Right lobe of liver (tissue), 6 donors: ENCODE data around the gene NFS1. TPM values are rescaled to one million over a fixed set of nuclear protein-coding genes. Genes with fewer than 3 reads are reported as not detected.
"Not testable (repeated sequence)": the region's sequence is repeated elsewhere in the genome, so short reads cannot be mapped to it uniquely, and the experiment has no call there.

Experiments
- ATAC-seq, 4 donors: fragments of 200-7000 bp; cut with Tn5 transposase; one replicate each; pipeline ENCODE4 v1.9.1; 2020; ENCODE audit warnings: mild to moderate bottlenecking in 4 of 4, moderate library complexity in 4 of 4
- DNase-seq, 3 donors: peaks; one replicate each; pipeline ENCODE4 v3.0.0-alpha.2; 2020
- H3K27ac ChIP-seq, 3 donors: fragments of 200-600 bp; one replicate each; pipeline ENCODE4 v1.8.0; 2022
- H3K27me3 ChIP-seq, 2 donors: fragments of 200-600 bp; one replicate each; pipeline ENCODE4 v1.8.0; 2022
- H3K36me3 ChIP-seq, 4 donors: fragments of 200-600 bp; sonication (generic) in 1 of 4; one replicate each; pipeline versions ENCODE4 v1.5.1 to v1.8.0; 2017 to 2022; ENCODE audit warnings: control low read depth in 1 of 4
- H3K4me1 ChIP-seq, 4 donors: fragments of 200-600 bp; sonication (generic) in 1 of 4; one replicate each; pipeline versions ENCODE4 v1.5.1 to v1.8.0; 2017 to 2022; ENCODE audit warnings: control low read depth in 1 of 4
- H3K4me3 ChIP-seq, 3 donors: fragments of 200-600 bp; one replicate each; pipeline ENCODE4 v1.8.0; 2022
- H3K9me3 ChIP-seq, 4 donors: fragments of 200-600 bp; sonication (generic) in 1 of 4; one replicate each; pipeline versions ENCODE4 v1.5.1 to v1.8.0; 2017 to 2022; ENCODE audit warnings: control low read depth in 1 of 4
- CTCF ChIP-seq, 4 donors: fragments of 200-600 bp in 3 of 4; fragments of 450-650 bp in 1 of 4; IDR thresholded peaks; one replicate each; pipeline versions ENCODE4 v1.5.1 to v1.8.0; 2016 to 2022; ENCODE audit warnings: antibody characterized with exemption in 4 of 4, mild to moderate bottlenecking in 2 of 4
- POLR2A ChIP-seq: fragments of 450-650 bp; IDR thresholded peaks from one replicate; pipeline ENCODE4 v1.6.1; 2017; ENCODE audit warnings: antibody characterized with exemption, mild to moderate bottlenecking
- WGBS: methylation state at CpG from one replicate; pipeline ENCODE4 v1.1.6; 2018; ENCODE audit warnings: low coverage, low lambda C conversion rate; ENCODE audit not compliant: insufficient coverage; ENCODE audit errors: missing lambda C conversion rate; 5-methylcytosine and 5-hydroxymethylcytosine counted together
- intact Hi-C, 2 donors: fragments of 100-400 bp; cut with DNase I; formaldehyde crosslinking; loops; one replicate each; pipeline versions ENCODE4 v1.11.2 to v1.14.1; 2022
- long read RNA-seq: library from polyadenylated mRNA; unstranded; transcript quantifications from one replicate; pipeline ENCODE4 v2.0.0, GENCODE V29; 2019
- total RNA-seq, 6 experiments: library from RNA; depleted of rRNA in 2 of 6; stranded (reverse); fragments of >200 nt in 2 of 6; fragmentation: NEBNext Ultra II Directional in 3 of 6; extraction: Animal tissue kit (Norgen Biotek cat#: 25700) in 3 of 6; gene quantifications; one replicate each; pipeline versions ENCODE4 v1.1.0 to v1.2.4, GENCODE V29; 2016 to 2023
- donor health status: DM: no; HTN: yes; CAD: no.
- donor health status: DM: no; HTN: no; CAD: no.
- donor health status: DM: no; HTN: no; CAD: no.
- donor health status: DM: no; HTN: yes; CAD: no.
- donor health status: DM: no; HTN: yes; CAD: no.

NFS1 gene
- total RNA-seq, result 10 to 100 TPM; 30.9 to 63.7 (median 44.3) TPM
- long read RNA-seq, transcript NFS1-203 (13 exons, 3,012 nt), result major isoform, 11 of 13 reads
- long read RNA-seq, partial matches to known transcripts, result 0 of 13 reads
- long read RNA-seq, other reads (novel, unspliced or antisense), result 2 of 13 reads

- intact Hi-C loops, result no loop called here
- TF ChIP-seq CTCF (IDR thresholded peaks at IDR 0.05) (peak; percentile 6 to 37 (median 22)), POLR2A (peak; percentile 59)
- peak within 1 kb of the TSS; percentile 82 to 99 (median 95) for H3K4me3 ChIP-seq
- ATAC-seq, result peak; percentile 88 to 95 (median 93)
- peak within 1 kb of the TSS; percentile 68 to 77 (median 71) for H3K27ac ChIP-seq
- H3K27me3 ChIP-seq, result no peaks in the 10 kb centered on the region
- 0% methylated on average over 16 of the region's 81 CpGs for WGBS
- H3K4me1 ChIP-seq, result peaks cover 0 to 13% (median 6%) of the 10 kb centered on the region in 4 donors
- DNase-seq, result peak; percentile 85 to 88 (median 86)
- H3K36me3 ChIP-seq, result peaks cover 6 to 39% (median 19%) of the 10 kb centered on the region in 4 donors
- H3K9me3 ChIP-seq, result no peaks in the 10 kb centered on the region
Observed at GRCh38 chr20:35699127-35699956, at the start of gene NFS1, which contains the start of gene ROMO1. NFS1 (minus strand) TSS chr20:35699352; CDS start chr20:35699288, 64 bp downstream. ROMO1 (plus strand) TSS chr20:35699405; CDS start chr20:35699633, 228 bp downstream.

GRCh38 chr20:35744492-35744841 lies 45.3 kb upstream of the NFS1 start:
- H3K27me3 ChIP-seq, H3K9me3 ChIP-seq, DNase-seq, intact Hi-C loops, H3K4me3 ChIP-seq, ATAC-seq: not testable (repeated sequence)
- H3K27ac ChIP-seq, result peak overlapping the region; percentile 90 to 97 (median 94)
- H3K36me3 ChIP-seq, result peaks cover 0 to 13% (median 5%) of the 10 kb centered on the region in 4 donors
- 100% methylated on average over 2 of the region's 3 CpGs for WGBS
- peaks cover 0 to 21% (median 5%) of the 10 kb centered on the region in 4 donors for H3K4me1 ChIP-seq

- Histone ChIP-seq H3K4me3 (peak overlapping the region in 2 of 3 donors; percentile 60 to 85), H3K27me3 (no peaks in the 10 kb centered on the region), H3K9me3 (no peaks in the 10 kb centered on the region), H3K27ac (peak overlapping the region; percentile 90 to 97 (median 94)), H3K4me1 (peaks cover 0 to 26% (median 8%) of the 10 kb centered on the region in 4 donors), H3K36me3 (peaks cover 0 to 19% (median 9%) of the 10 kb centered on the region in 4 donors)
- intact Hi-C loops, result no loop called here
- no peak for DNase-seq
- 29% methylated on average over 15 of the region's 15 CpGs for WGBS
- TF ChIP-seq POLR2A (no peak), CTCF (IDR thresholded peaks at IDR 0.05) (no peak)
- ATAC-seq, result no peak
Observed at GRCh38 chr20:35743693-35744491, 44.7 kb upstream of the NFS1 start.

GRCh38 chr20:35742741-35743523 lies 43.8 kb upstream of the NFS1 start:
- Histone ChIP-seq H3K9me3 (no peaks in the 10 kb centered on the region), H3K27ac (peak overlapping the region; percentile 90 to 97 (median 94)), H3K36me3 (peaks cover 0 to 28% (median 18%) of the 10 kb centered on the region in 4 donors), H3K27me3 (no peaks in the 10 kb centered on the region), H3K4me3 (peak overlapping the region; percentile 50 to 85 (median 60)), H3K4me1 (peaks cover 0 to 36% (median 13%) of the 10 kb centered on the region in 4 donors)
- ATAC-seq (peak; percentile 4 to 14 (median 10)), DNase-seq (no peak)
- intact Hi-C loops, result no loop called here
- 0% methylated on average over 8 of the region's 8 CpGs for WGBS
- no peak for TF ChIP-seq POLR2A
- TF ChIP-seq CTCF (IDR thresholded peaks at IDR 0.05), result no peak
